Stomach smooth muscle (tissue), 2 donors: ENCODE results near the gene POU3F3.

Source experiments
- H3K27ac ChIP-seq: one replicate; pipeline ENCODE4 v1.7.0; 2013; ENCODE audit warnings: mild to moderate bottlenecking, low read length, inconsistent platforms
- H3K27me3 ChIP-seq, 2 donors: one replicate each; pipeline ENCODE4 v1.7.0; 2013; ENCODE audit warnings: low read length in 2 of 2; ENCODE audit not compliant: insufficient read depth in 2 of 2, control insufficient read depth in 1 of 2
- H3K36me3 ChIP-seq, 2 donors: one replicate each; pipeline ENCODE4 v1.7.0; 2013; ENCODE audit warnings: low read length in 2 of 2; ENCODE audit not compliant: control insufficient read depth in 2 of 2, insufficient read depth in 2 of 2
- H3K4me1 ChIP-seq: one replicate; pipeline ENCODE4 v1.7.0; 2013; ENCODE audit warnings: low read length; ENCODE audit not compliant: control insufficient read depth, insufficient read depth
- H3K4me3 ChIP-seq, 2 donors: one replicate each; pipeline ENCODE4 v1.7.0; 2013; ENCODE audit warnings: low read length in 2 of 2
- H3K9ac ChIP-seq, 2 donors: one replicate each; pipeline ENCODE4 v1.7.0; 2013; ENCODE audit warnings: low read length in 2 of 2, mild to moderate bottlenecking in 1 of 2
- H3K9me3 ChIP-seq, 2 donors: one replicate each; pipeline ENCODE4 v1.7.0; 2013; ENCODE audit warnings: low read length in 2 of 2; ENCODE audit not compliant: control insufficient read depth in 2 of 2
- donor health status: healthy.
- donor health status: Pancreatic carcinoma.

POU3F3 gene

GRCh38 chr2:104836265-104836664, 17.6 kb upstream of the POU3F3 start:
- no peaks in the 10 kb centered on the region for H3K4me1 ChIP-seq
- peaks cover 4 to 5% of the 10 kb centered on the region in 2 donors for H3K27me3 ChIP-seq
- H3K36me3 ChIP-seq, result no peaks in the 10 kb centered on the region
- H3K27ac ChIP-seq, result no peak overlapping the region
- H3K9ac ChIP-seq, result no peak overlapping the region
- H3K9me3 ChIP-seq, result no peaks in the 10 kb centered on the region
- H3K4me3 ChIP-seq, result no peak overlapping the region

GRCh38 chr2:104836841-104837240, 17.1 kb upstream of the POU3F3 start:
- no peaks in the 10 kb centered on the region for H3K36me3 ChIP-seq
- H3K4me3 ChIP-seq, result no peak overlapping the region
- peaks cover 5 to 7% of the 10 kb centered on the region in 2 donors for H3K27me3 ChIP-seq
- no peak overlapping the region for H3K9ac ChIP-seq
- H3K9me3 ChIP-seq, result no peaks in the 10 kb centered on the region
- no peaks in the 10 kb centered on the region for H3K4me1 ChIP-seq
- H3K27ac ChIP-seq, result no peak overlapping the region

- H3K9ac ChIP-seq, result no peak overlapping the region
- H3K27me3 ChIP-seq, result peaks cover 29 to 40% of the 10 kb centered on the region in 2 donors
Measured at GRCh38 chr2:104840156-104840555, 13.8 kb upstream of the POU3F3 start.

GRCh38 chr2:104840893-104841585, 12.9 kb upstream of the POU3F3 start:
- Histone ChIP-seq H3K4me3 (no peak overlapping the region), H3K4me1 (peaks cover 24% of the 10 kb centered on the region), H3K36me3 (no peaks in the 10 kb centered on the region), H3K27ac (no peak overlapping the region), H3K27me3 (peaks cover 38 to 45% of the 10 kb centered on the region in 2 donors), H3K9ac (no peak overlapping the region), H3K9me3 (no peaks in the 10 kb centered on the region)

More at GRCh38 chr2:104840156-104840555, 13.8 kb upstream of the POU3F3 start:
- H3K27ac ChIP-seq, result no peak overlapping the region
- no peak overlapping the region for H3K4me3 ChIP-seq
- H3K4me1 ChIP-seq, result peaks cover 21% of the 10 kb centered on the region
- no peaks in the 10 kb centered on the region for H3K36me3 ChIP-seq
- no peaks in the 10 kb centered on the region for H3K9me3 ChIP-seq

GRCh38 chr2:104841744-104842143, 12.2 kb upstream of the POU3F3 start:
- Histone ChIP-seq H3K27me3 (peaks cover 45 to 50% of the 10 kb centered on the region in 2 donors), H3K9ac (no peak overlapping the region), H3K4me1 (peaks cover 24% of the 10 kb centered on the region), H3K27ac (no peak overlapping the region), H3K9me3 (no peaks in the 10 kb centered on the region), H3K4me3 (no peak overlapping the region), H3K36me3 (no peaks in the 10 kb centered on the region)

GRCh38 chr2:104844807-104845551, 8.9 kb upstream of the POU3F3 start:
- Histone ChIP-seq H3K9ac (no peak overlapping the region), H3K4me3 (peak overlapping the region; percentile 22)

GRCh38 chr2:104845552-104845931, 8.4 kb upstream of the POU3F3 start:
- Histone ChIP-seq H3K4me3 (no peak overlapping the region), H3K36me3 (no peaks in the 10 kb centered on the region), H3K27ac (no peak overlapping the region), H3K4me1 (peaks cover 24% of the 10 kb centered on the region), H3K9me3 (no peaks in the 10 kb centered on the region), H3K9ac (no peak overlapping the region), H3K27me3 (peaks cover 71 to 85% of the 10 kb centered on the region in 2 donors)

More at GRCh38 chr2:104844807-104845551, 8.9 kb upstream of the POU3F3 start:
- Histone ChIP-seq H3K27me3 (peaks cover 66 to 80% of the 10 kb centered on the region in 2 donors), H3K27ac (no peak overlapping the region), H3K9me3 (no peaks in the 10 kb centered on the region), H3K36me3 (no peaks in the 10 kb centered on the region), H3K4me1 (peaks cover 24% of the 10 kb centered on the region)

GRCh38 chr2:104845946-104846785, 7.7 kb upstream of the POU3F3 start:
- Histone ChIP-seq H3K4me1 (peaks cover 24% of the 10 kb centered on the region), H3K4me3 (no peak overlapping the region), H3K27ac (no peak overlapping the region), H3K9ac (no peak overlapping the region), H3K9me3 (no peaks in the 10 kb centered on the region), H3K36me3 (no peaks in the 10 kb centered on the region), H3K27me3 (peaks cover 76 to 91% of the 10 kb centered on the region in 2 donors)

GRCh38 chr2:104846786-104847585, 6.9 kb upstream of the POU3F3 start:
- H3K27me3 ChIP-seq, result peaks cover 77 to 96% of the 10 kb centered on the region in 2 donors
- H3K27ac ChIP-seq, result no peak overlapping the region
- peaks cover 24% of the 10 kb centered on the region for H3K4me1 ChIP-seq
- no peaks in the 10 kb centered on the region for H3K36me3 ChIP-seq
- H3K4me3 ChIP-seq, result no peak overlapping the region
- H3K9ac ChIP-seq, result no peak overlapping the region
- H3K9me3 ChIP-seq, result no peaks in the 10 kb centered on the region

- no peaks in the 10 kb centered on the region for H3K9me3 ChIP-seq
- H3K4me3 ChIP-seq, result no peak overlapping the region
- H3K27ac ChIP-seq, result no peak overlapping the region
- H3K4me1 ChIP-seq, result peaks cover 26% of the 10 kb centered on the region
- H3K9ac ChIP-seq, result no peak overlapping the region
- H3K27me3 ChIP-seq, result peaks cover 76 to 94% of the 10 kb centered on the region in 2 donors
- no peaks in the 10 kb centered on the region for H3K36me3 ChIP-seq
Measured at GRCh38 chr2:104847586-104848160, 6.2 kb upstream of the POU3F3 start.
